Mucosa of gallbladder (tissue), 1 donor: ENCODE data around the gene MLLT10. TPM values are rescaled to one million over a fixed set of nuclear protein-coding genes. Genes with fewer than 3 reads are reported as not detected.
A peak's percentile ranks its signal among the peaks of the same experiment; 100 is the strongest.
"Not testable (repeated sequence)": the region's sequence is repeated elsewhere in the genome, so short reads cannot be mapped to it uniquely, and the experiment has no call there.

Experiments used
- DNase-seq: peaks from one replicate; pipeline ENCODE4 v3.0.0-alpha.2; 2020; ENCODE audit warnings: low spot score
- total RNA-seq: library from RNA; stranded (reverse); gene quantifications from one replicate; pipeline ENCODE4 v1.2.1, GENCODE V29; 2021
- donor health status: DM: no; HTN: no; CAD: no.

Gene MLLT10
- total RNA-seq, 1 donor from 2014 or later = 33.0 TPM

- no peak for DNase-seq
Measured at GRCh38 chr10:21528236-21529031, 5.6 kb upstream of the MLLT10 start.

GRCh38 chr10:21529032-21529910 lies 4.8 kb upstream of the MLLT10 start:
- DNase-seq = no peak

GRCh38 chr10:21530168-21530567 lies 3.9 kb upstream of the MLLT10 start:
- no peak for DNase-seq

- no peak for DNase-seq
Measured at GRCh38 chr10:21530641-21531040, 3.4 kb upstream of the MLLT10 start.

- DNase-seq = no peak
Measured at GRCh38 chr10:21531164-21531563, 2.9 kb upstream of the MLLT10 start.

- no peak for DNase-seq
Measured at GRCh38 chr10:21532694-21533466, 1.2 kb upstream of the MLLT10 start.

GRCh38 chr10:21534280-21534586 lies 201 bp downstream of the MLLT10 start:
- DNase-seq = no peak

GRCh38 chr10:21534604-21535493 lies 817 bp downstream of the MLLT10 start:
- peak; percentile 45 for DNase-seq

- DNase-seq = no peak
Measured at GRCh38 chr10:21535494-21535965, 1.5 kb downstream of the MLLT10 start.

GRCh38 chr10:21535976-21536375 lies 1.9 kb downstream of the MLLT10 start:
- not testable (repeated sequence) for DNase-seq

- no peak for DNase-seq
Measured at GRCh38 chr10:21536874-21537273, 2.8 kb downstream of the MLLT10 start.

GRCh38 chr10:21540701-21541100 lies 6.7 kb downstream of the MLLT10 start:
- DNase-seq = not testable (repeated sequence)

GRCh38 chr10:21547246-21547645 lies 13.2 kb downstream of the MLLT10 start:
- DNase-seq = no peak

GRCh38 chr10:21552638-21553037 lies 18.6 kb downstream of the MLLT10 start:
- no peak for DNase-seq

GRCh38 chr10:21556527-21556926 lies 22.5 kb downstream of the MLLT10 start:
- DNase-seq = no peak

GRCh38 chr10:21558984-21559383 lies 25.0 kb downstream of the MLLT10 start:
- DNase-seq = not testable (repeated sequence)

- no peak for DNase-seq
Measured at GRCh38 chr10:21570761-21571521, 36.9 kb downstream of the MLLT10 start.

- no peak for DNase-seq
Measured at GRCh38 chr10:21572578-21572977, 38.5 kb downstream of the MLLT10 start.

- not testable (repeated sequence) for DNase-seq
Measured at GRCh38 chr10:21574514-21574913, 40.5 kb downstream of the MLLT10 start.

GRCh38 chr10:21579291-21579690 lies 45.3 kb downstream of the MLLT10 start:
- DNase-seq = no peak
